Esophagus muscularis mucosa (tissue), 4 donors: ENCODE results near the gene BRF1.

ENCODE experiments used
- EP300 ChIP-seq: sonication (generic); formaldehyde crosslinking; IDR thresholded peaks from one replicate; pipeline ENCODE4 v1.6.1; 2017; ENCODE audit warnings: antibody characterized with exemption
- POLR2A ChIP-seq: fragments of 450-650 bp; IDR thresholded peaks from one replicate; pipeline ENCODE4 v1.6.1; 2017; ENCODE audit warnings: antibody characterized with exemption, moderate library complexity, mild to moderate bottlenecking, low read depth
- POLR2AphosphoS5 ChIP-seq, 2 donors: sonication (generic); formaldehyde crosslinking; IDR thresholded peaks; one replicate each; pipeline ENCODE4 v1.6.1; 2017; ENCODE audit warnings: antibody characterized with exemption in 2 of 2
- TF ChIP-seq, protein P1 (sequence below), 3 experiments: fragments of 200-600 bp in 2 of 3; fragments of 450-650 bp in 1 of 3; sonication (generic) in 2 of 3; IDR thresholded peaks; one replicate each; pipeline ENCODE4 v1.5.1; 2017 to 2019; ENCODE audit warnings: antibody characterized with exemption in 3 of 3, mild to moderate bottlenecking in 2 of 3, moderate library complexity in 1 of 3

DNA sequence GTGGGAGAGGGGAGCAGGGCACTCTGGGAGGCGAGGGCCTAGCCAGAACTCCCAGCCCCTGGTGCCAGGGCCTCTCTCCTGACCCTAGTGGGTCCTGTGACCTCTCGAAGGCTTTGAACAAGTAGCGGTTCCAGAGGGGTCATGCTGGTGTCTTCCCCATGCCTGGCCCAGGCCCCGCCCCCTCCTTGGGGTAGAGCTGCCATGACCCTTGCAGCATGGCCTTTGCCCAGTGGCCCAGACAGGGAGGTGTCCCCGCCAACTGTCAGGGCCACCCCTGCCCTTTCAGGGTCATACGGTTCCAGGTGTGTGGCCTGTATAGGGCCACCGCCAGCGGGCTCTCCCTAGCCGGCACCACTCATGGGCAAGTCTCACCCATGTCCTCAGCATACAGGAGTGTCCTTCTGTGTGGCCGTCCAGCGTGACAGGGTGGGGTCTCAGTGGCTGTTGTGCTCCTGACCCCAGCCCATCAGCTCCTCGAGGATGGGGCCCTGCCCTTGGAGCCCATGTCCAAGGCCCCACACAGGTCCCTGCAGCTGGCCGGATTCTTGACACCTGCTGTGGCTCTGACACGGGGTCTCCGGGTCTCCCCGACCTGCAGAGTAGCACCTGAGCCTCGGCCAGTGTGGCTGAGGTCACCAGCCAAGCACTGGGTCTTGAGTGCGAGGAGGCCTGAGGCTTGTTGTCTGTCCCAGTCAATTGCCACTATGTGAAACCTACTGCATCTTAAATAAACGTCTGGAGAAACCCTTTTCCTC lies 48.3 kb upstream of the BRF1 start:
- TF ChIP-seq, protein P1, sequence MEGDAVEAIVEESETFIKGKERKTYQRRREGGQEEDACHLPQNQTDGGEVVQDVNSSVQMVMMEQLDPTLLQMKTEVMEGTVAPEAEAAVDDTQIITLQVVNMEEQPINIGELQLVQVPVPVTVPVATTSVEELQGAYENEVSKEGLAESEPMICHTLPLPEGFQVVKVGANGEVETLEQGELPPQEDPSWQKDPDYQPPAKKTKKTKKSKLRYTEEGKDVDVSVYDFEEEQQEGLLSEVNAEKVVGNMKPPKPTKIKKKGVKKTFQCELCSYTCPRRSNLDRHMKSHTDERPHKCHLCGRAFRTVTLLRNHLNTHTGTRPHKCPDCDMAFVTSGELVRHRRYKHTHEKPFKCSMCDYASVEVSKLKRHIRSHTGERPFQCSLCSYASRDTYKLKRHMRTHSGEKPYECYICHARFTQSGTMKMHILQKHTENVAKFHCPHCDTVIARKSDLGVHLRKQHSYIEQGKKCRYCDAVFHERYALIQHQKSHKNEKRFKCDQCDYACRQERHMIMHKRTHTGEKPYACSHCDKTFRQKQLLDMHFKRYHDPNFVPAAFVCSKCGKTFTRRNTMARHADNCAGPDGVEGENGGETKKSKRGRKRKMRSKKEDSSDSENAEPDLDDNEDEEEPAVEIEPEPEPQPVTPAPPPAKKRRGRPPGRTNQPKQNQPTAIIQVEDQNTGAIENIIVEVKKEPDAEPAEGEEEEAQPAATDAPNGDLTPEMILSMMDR (IDR thresholded peaks at IDR 0.05) = no peak
- TF ChIP-seq POLR2AphosphoS5 (IDR thresholded peaks at IDR 0.05) (no peak), POLR2A (no peak), EP300 (no peak)
